K562 (cell line): Measurements from ENCODE around the gene S100A1. TPM values are rescaled to one million over a fixed set of nuclear protein-coding genes. Genes with fewer than 3 reads are reported as not detected.
A peak's percentile ranks its signal among the peaks of the same experiment; 100 is the strongest.

Experiments
- CAMTA2 ChIP-seq: fragments of 250-450 bp; sonication (Bioruptor Pico); conservative IDR thresholded peaks from 2 replicates; pipeline ENCODE4 v1.5.1; 2022
- CBFB ChIP-seq: sonication (generic); formaldehyde crosslinking; IDR thresholded peaks from 2 replicates; pipeline ENCODE4 v1.4.0; 2020; ENCODE audit warnings: mild to moderate bottlenecking, missing genetic modification reagents
- CCAR2 ChIP-seq: fragments of 200-400 bp; formaldehyde crosslinking; IDR thresholded peaks from 2 replicates; pipeline ENCODE4 v1.6.1; 2017; ENCODE audit warnings: mild to moderate bottlenecking, low read depth, low read length
- CHCHD3 ChIP-seq: fragments of 250-450 bp; sonication (Bioruptor Pico); IDR thresholded peaks from 2 replicates; pipeline ENCODE4 v2.1.2; 2022; ENCODE audit warnings: mild to moderate bottlenecking
- DDX20 ChIP-seq: fragments of 450-650 bp; IDR thresholded peaks from 2 replicates; pipeline ENCODE4 v1.6.1; 2016; ENCODE audit warnings: missing genetic modification characterization, low read depth, mild to moderate bottlenecking, missing compliant biosample characterization, moderate library complexity
- NCOA2 ChIP-seq, 2 experiments: fragments of 450-650 bp; IDR thresholded peaks; 2 replicates each; pipeline ENCODE4 v1.6.1; 2018; ENCODE audit warnings: mild to moderate bottlenecking in 2 of 2, moderate library complexity in 1 of 2; ENCODE audit not compliant: partially characterized antibody in 2 of 2
- POLR2AphosphoS5 ChIP-seq: IDR thresholded peaks from 2 replicates; pipeline ENCODE4 v1.6.1; 2011; ENCODE audit warnings: mild to moderate bottlenecking, low read depth, low read length, moderate library complexity; ENCODE audit not compliant: control insufficient read depth, insufficient read depth
- PRDM10 ChIP-seq: fragments of 450-650 bp; IDR thresholded peaks from 2 replicates; pipeline ENCODE4 v1.6.1; 2018; ENCODE audit not compliant: partially characterized antibody
- RREB1 ChIP-seq: fragments of 250-450 bp; sonication (Bioruptor Pico); IDR thresholded peaks from 2 replicates; pipeline ENCODE4 v1.4.0; 2020
- TEAD4 ChIP-seq, 2 experiments: sonication (generic) in 1 of 2; formaldehyde crosslinking in 1 of 2; IDR thresholded peaks; 2 replicates each; pipeline versions ENCODE4 v1.6.1 to v1.8.0; 2012 to 2022; ENCODE audit warnings: borderline replicate concordance in 1 of 2, inconsistent platforms in 1 of 2, low read length in 1 of 2, mild to moderate bottlenecking in 1 of 2, missing genetic modification reagents in 1 of 2
- polyA plus RNA-seq, 8 experiments: library from polyadenylated mRNA; depleted of rRNA in 4 of 8; stranded (reverse) in 5 of 8; unstranded in 3 of 8; fragments of >200 nt; fragmentation: Nextera tagmentation in 2 of 8; fragmentation: Illumina TruSeq in 1 of 8; extraction: Ambion mirVana in 2 of 8; extraction: Trizol in 1 of 8; gene quantifications; 2 replicates each; pipeline versions ENCODE4 v1.2.1 to v1.2.3, GENCODE V29; 2011 to 2014; ENCODE audit warnings: inconsistent platforms in 1 of 8, missing spikeins in 1 of 8
- total RNA-seq, 7 experiments: library from RNA; depleted of rRNA in 6 of 7; stranded (reverse); fragments of >200 nt in 6 of 7; fragmentation: Illumina TruSeq in 2 of 7; extraction: Trizol in 2 of 7; gene quantifications; 2 replicates each; pipeline versions ENCODE4 v1.2.1 to v1.2.3, GENCODE V29; 2011 to 2021; ENCODE audit warnings: low replicate concordance in 1 of 7
- TF ChIP-seq, protein P1 (sequence below): fragments of 450-650 bp; conservative IDR thresholded peaks from 2 replicates; pipeline ENCODE4 v1.6.1; 2016; ENCODE audit warnings: missing genetic modification characterization, low read depth, mild to moderate bottlenecking, control low read depth, missing compliant biosample characterization
- TF ChIP-seq, protein P2 (sequence below): sonication (generic); formaldehyde crosslinking; IDR thresholded peaks from 2 replicates; pipeline ENCODE4 v1.8.0; 2022; ENCODE audit warnings: mild to moderate bottlenecking, missing genetic modification reagents
- TF ChIP-seq, protein P3 (sequence below): sonication (generic); formaldehyde crosslinking; IDR thresholded peaks from 2 replicates; pipeline ENCODE4 v1.9.0; 2022; ENCODE audit warnings: mild to moderate bottlenecking, missing genetic modification reagents

The S100A1 gene
- total and polyA plus RNA-seq, 9 of the 15 experiments (the other 6 are each of a cell fraction or from before 2014, with no cell fraction given): 0.44 to 30.1 (median 12.7) TPM

GRCh38 chr1:153658400-153659174 lies 30.4 kb downstream of the S100A1 start, which contains the start of gene SNAPIN (continued):
- no peak for TF ChIP-seq TEAD4 (IDR thresholded peaks at IDR 0.05; ENCODE audit: low read length)
- no peak for TF ChIP-seq TEAD4 (CRISPR knock-in tag; IDR thresholded peaks at IDR 0.05; ENCODE audit: borderline replicate concordance)
- no peak for TF ChIP-seq CBFB (CRISPR knock-in tag)
- TF ChIP-seq RREB1 (CRISPR knock-in tag): no peak
- TF ChIP-seq, protein P1, sequence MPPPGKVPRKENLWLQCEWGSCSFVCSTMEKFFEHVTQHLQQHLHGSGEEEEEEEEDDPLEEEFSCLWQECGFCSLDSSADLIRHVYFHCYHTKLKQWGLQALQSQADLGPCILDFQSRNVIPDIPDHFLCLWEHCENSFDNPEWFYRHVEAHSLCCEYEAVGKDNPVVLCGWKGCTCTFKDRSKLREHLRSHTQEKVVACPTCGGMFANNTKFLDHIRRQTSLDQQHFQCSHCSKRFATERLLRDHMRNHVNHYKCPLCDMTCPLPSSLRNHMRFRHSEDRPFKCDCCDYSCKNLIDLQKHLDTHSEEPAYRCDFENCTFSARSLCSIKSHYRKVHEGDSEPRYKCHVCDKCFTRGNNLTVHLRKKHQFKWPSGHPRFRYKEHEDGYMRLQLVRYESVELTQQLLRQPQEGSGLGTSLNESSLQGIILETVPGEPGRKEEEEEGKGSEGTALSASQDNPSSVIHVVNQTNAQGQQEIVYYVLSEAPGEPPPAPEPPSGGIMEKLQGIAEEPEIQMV: no peak
- peak; percentile 67 for TF ChIP-seq POLR2AphosphoS5
- no peak for TF ChIP-seq CAMTA2 (CRISPR knock-in tag)
- TF ChIP-seq, protein P2, sequence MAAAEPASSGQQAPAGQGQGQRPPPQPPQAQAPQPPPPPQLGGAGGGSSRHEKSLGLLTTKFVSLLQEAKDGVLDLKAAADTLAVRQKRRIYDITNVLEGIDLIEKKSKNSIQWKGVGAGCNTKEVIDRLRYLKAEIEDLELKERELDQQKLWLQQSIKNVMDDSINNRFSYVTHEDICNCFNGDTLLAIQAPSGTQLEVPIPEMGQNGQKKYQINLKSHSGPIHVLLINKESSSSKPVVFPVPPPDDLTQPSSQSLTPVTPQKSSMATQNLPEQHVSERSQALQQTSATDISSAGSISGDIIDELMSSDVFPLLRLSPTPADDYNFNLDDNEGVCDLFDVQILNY (CRISPR knock-in tag): no peak
- TF ChIP-seq DDX20 (tag): no peak
- TF ChIP-seq, protein P3, sequence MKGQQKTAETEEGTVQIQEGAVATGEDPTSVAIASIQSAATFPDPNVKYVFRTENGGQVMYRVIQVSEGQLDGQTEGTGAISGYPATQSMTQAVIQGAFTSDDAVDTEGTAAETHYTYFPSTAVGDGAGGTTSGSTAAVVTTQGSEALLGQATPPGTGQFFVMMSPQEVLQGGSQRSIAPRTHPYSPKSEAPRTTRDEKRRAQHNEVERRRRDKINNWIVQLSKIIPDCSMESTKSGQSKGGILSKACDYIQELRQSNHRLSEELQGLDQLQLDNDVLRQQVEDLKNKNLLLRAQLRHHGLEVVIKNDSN (CRISPR knock-in tag): no peak
- no peak for TF ChIP-seq NCOA2 (IDR thresholded peaks at IDR 0.05; ENCODE audit: partially characterized antibody in 2 of 2)
- peak; percentile 6 for TF ChIP-seq PRDM10
- no peak for TF ChIP-seq CCAR2
- TF ChIP-seq CHCHD3: no peak
